NCI-H446 (cell line): ENCODE data around the gene MSH5.
"Not testable (repeated sequence)": the region's sequence is repeated elsewhere in the genome, so short reads cannot be mapped to it uniquely, and the experiment has no call there.

ENCODE experiments used
- DNase-seq, 2 experiments: peaks; one replicate each; lab custom pipeline; 2025; lab: John Stamatoyannopoulos, UW

Gene MSH5

DNA sequence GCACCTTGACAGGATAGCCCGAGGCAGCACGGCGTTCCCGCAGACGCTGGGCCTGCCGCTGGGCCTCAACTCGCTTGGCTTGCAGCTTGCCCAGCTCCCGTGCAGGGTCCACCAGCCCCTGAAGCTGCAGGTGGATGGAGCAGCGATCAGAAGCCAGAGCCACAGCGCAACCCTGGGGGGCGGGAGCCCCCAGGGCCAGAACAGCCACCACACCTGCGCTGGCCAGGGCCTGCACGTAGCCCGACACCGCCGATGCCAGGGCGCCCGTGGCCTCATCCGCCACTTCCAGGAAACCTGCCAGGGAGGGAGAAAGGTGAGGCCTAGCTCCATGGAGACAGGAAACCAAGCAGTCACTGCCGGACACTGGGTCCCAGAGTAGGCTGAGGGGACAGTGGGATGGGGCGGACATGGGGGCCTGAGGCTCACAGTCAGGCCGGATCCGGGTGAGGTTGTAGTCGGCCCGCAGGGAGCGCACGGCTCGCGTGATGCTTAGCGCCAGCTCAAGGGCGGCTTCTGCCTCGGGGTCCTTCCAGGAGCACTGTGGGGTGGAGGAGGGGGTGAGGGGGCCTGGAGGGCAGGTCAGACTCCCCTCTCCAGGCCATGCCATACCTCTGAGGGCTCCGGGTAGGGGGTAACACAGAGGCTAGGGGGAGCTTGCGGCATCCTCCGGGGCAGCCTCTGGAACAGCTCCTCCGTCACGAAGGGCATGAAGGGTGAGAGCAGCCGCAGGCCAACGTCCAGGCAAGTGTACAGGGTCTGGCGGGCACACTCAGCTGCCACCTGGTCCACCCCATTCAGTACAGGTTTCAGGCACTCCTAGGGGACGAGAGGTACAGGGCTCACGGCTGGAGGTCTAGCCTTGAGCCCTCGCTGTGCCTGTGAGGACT, 39.4 kb downstream of the MSH5 start:
- DNase-seq: no peak

DNA sequence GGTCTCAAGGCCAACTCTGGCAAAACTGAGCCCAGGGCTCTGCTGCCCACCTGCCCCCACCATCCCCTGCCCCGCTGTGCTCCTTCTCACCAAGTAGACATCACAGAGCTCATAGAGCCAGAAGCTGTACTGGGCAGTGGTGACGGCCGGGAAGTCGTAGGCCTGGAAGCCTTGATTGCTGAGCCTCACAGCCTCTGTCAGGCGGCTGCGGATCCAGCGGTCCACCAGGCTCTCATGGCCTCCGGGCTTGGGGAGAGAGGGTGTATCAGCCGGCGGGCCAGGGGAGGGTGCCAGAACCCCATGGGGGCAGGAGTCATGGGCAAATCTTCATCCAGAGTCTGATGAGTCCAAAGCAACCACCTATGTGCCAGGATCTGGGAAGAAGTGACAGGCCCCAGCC, 40.1 kb downstream of the MSH5 start:
- DNase-seq: no peak

- DNase-seq: no peak
These were observed 40.9 kb downstream of the MSH5 start for GRCh38 chr6:31780507-31781243.

DNA sequence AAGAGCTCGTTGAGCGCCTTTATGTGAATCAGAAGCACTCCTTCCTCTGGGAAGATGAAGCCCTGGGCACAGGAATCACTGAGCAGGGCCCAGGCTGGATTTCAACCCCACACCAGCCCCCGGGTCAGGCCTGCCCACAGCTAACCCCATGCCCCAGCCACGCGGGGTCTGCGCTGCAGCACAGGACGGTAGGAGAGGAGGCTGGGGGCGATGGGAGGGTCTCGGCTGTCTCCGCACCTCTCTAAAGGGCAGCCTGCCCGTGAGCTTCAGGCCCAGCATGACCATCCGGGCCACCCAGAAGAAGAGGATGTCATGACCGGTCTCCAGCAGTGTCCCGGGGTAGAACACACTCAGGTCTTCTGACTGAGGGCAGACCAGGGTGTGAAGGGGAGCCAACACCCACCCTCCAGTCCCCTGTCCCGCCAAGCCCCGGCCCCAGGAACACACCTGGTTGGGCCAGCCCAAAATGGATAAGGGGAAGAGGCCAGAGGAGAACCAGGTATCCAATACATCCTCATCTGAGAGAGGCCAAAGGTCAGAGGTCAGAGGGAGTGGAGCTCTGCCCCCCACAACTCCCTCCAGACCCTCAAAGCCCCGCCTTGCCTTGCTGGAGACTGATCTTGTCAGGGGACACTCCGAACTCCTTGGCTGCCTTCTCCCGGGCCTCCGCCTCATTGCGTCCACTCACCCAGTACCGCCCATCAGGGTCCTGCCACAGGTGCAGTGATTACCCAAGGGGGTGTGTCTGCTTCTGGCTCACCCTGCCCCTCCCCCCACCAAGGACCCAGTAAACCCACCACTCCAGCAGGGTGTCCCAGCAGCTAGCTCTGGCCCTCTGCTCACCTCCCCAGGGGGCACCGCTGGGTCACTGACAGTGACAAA, 41.7 kb downstream of the MSH5 start:
- no peak for DNase-seq

DNA sequence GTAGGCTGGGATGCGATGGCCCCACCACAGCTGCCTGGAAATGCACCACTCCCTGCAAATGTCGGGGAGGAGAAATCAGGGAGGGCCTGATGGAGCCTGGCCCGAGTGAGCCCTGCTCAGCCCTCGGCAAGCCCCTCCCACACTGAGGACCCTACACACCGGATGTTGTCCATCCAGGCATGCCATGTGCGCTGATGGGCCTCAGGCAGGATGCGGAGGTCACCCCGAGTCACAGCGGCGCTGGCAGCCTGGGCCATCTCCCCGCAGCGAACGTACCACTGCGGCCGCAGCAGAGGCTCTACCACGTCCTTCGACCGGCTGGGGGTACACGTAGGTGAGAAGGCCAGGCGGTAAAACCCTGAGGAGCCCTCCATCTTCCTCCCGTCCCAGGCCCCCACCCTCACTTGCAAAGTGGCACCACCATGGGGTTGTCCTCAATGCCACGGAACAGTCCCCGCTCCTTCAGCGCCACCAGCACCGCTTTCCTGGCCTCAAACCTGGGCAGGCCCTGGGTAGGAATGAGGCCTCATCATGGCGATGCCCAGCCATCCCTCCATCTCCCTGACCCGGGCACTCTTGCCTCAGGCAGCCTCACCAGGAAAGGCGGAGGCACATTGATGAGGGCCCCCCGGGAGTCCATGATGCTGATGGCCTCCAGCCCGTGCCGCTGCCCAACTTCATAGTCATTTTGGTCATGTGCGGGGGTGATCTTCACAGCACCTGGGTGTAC, 42.5 kb downstream of the MSH5 start:
- DNase-seq: no peak

GRCh38 chr6:31784098-31784925, 44.5 kb downstream of the MSH5 start:
- DNase-seq: no peak

- DNase-seq: no peak
These were observed 45.7 kb downstream of the MSH5 start for GRCh38 chr6:31785475-31785874.

- peak; percentile 49 to 50 for DNase-seq
These were observed 51.7 kb downstream of the MSH5 start for GRCh38 chr6:31791324-31792089.

- no peak for DNase-seq
These were observed 52.2 kb downstream of the MSH5 start for GRCh38 chr6:31792090-31792374.

- no peak for DNase-seq
These were observed 53.0 kb downstream of the MSH5 start for GRCh38 chr6:31792761-31793171.

DNA sequence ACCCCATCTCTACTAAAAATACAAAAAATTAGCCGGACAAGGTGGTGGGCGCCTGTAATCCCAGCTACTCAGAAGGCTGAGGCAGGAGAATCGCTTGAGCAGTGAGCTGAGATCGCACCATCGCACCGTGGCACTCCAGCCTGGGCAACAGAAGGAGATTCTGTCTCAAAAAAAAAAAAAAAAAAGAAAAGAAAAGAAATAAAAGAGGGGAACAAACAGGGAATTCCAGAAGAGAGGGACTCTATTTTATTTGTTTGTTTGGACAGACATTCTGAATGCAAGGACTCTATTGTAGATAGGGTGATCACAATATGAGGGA, 54.1 kb downstream of the MSH5 start:
- DNase-seq: not testable (repeated sequence)

- DNase-seq: no peak
These were observed 54.6 kb downstream of the MSH5 start for GRCh38 chr6:31794294-31794865.

DNA sequence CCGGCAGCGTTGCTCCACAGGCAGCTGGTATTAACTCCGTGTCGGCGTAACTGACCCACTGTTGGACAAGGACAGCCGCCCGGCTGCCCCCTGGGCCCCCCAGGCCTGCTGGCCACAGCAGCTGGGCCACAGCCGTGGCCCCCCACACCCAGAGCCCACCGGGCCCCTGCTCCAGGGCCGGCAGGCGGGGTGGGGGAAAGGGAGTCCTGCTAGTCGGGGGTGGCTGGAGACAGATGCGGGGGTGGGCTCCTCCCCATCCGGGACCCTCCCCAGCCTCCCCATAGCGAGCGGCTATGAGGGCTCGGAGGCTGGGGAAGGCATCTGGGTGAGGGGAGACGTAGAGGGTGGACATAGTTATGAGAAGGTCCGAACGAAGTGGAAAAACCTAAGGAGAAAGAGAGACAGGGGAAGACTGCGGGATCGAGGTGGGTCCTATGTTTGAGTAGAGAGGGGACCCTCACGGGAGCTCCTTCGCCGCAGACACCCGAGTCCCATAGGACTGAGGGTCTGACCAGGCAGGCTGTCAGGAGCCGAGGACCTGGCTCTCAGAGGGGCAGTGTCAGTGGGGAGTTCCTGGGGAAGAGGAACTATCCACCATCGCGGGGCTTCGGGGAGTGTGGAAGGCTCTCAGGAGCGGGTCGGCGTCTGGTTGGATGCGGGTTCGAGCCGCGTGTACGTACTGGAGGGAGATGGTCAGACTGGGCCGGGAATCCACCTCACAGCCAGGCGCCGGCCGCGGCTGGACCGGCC, 55.2 kb downstream of the MSH5 start:
- peak in 1 of 2 experiments; percentile 64 for DNase-seq

DNA sequence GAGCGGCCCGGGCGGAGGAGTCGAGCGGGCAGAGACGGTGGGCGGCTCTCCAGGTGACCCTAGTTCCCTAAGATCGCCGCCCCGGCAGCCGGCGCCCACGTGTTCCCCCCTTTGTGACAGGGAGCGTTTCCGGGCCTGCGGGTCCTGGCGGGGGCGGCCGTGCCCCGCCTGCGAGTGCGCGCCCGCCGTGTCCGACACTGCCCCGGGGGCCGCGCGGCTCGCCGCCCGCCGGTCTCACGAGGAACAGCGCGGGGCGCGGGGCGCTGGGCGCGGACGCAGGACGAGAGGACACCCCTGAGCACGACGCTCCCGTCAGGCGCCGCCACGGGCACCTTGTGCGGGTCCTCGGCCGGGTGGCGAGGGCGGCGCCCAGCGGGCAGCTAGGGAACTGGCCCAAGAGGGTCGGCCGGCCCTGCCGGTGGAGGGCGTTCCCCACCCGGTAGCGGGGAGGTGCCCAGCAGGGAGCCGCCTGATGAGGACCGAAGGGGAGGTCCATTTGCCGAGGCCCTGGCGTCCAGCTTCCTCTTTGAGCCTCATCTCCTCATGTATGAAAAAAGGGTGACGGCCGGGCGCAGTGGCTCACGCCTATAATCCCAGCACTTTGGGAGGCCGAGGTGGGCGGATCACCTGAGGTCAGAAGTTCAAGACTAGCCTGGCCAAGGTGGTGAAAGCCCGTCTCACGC, 56.0 kb downstream of the MSH5 start, which contains the start of gene VARS1:
VARS1 (minus strand) TSS at position 137 of the 683 bp plus-strand sequence. CDS start 535 bp downstream, outside the sequence.
- peak; percentile 63 to 91 for DNase-seq

DNA sequence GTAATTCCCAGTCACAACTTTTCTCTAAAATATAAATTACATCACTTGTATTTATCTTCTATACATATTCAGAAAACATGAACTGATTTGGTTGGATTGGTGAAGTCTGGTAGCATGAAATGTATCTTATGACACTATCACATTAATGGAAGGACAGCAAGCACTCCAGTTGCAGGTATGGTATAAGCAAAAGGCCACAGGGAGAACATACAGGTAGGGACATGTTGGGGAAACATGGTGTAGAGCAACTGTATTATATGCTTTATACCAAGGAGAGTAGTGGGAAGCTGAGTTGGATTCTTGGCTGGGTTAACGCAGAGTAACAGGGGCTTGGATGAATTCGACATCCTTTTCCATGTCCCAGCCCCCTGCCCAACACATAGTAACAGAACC, 57.2 kb downstream of the MSH5 start:
- DNase-seq: no peak

- no peak for DNase-seq
These were observed 57.8 kb downstream of the MSH5 start for GRCh38 chr6:31797588-31797987.

DNA sequence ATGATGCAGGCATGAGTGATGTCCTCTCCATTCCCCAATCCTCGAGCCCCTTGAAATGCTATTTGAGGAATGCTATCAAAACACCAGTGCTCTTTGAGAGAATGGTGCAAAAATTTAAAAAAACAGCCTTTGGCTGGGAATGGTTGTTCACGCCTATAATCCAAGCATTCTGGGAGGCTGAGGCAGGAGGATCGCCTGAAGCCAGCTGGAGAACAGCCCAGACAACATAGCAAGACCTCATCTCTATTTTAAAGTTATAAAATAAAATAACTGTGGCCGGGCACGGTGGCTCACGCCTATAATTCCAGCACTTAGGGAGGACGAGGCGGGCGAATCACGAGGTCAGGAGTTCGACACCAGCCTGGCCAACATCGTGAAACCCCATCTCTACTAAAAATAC, 60.0 kb downstream of the MSH5 start:
- DNase-seq: no peak
